ENCODE results near the gene IMMT. TPM values are rescaled to one million over a fixed set of nuclear protein-coding genes. Genes with fewer than 3 reads are reported as not detected.

The IMMT gene
- total and polyA plus RNA-seq, 9 of the 15 experiments (the other 6 are each of a cell fraction or from before 2014, with no cell fraction given): 119 to 294 (median 140) TPM

DNA sequence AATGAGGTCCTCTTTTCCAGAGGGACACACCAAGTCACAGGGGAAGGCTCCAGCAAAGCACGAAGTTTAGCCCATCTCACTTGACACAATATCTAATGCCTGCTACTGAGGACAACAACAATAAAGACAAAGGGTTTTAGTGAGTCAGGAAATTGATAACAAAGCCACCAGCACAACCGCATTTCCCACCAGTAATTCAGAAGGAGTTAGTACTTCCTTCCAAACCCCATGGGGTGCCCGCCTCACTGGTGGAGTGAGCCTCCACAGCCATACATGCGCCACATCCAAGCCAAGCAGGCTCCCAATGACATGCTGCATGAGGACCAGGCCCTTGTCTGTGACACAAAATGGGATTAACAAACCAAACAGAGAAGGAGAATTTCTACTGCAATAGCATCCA is 44.1 kb upstream of the IMMT start:
- Histone ChIP-seq H3K27ac (ENCODE audit: extremely low read depth, low read depth, low read length) (no peak overlapping the region), H3K27me3 (ENCODE audit: control insufficient read depth in 2 of 2, insufficient read depth in 2 of 2, low read length in 2 of 2) (peaks cover 53 to 77% of the 10 kb centered on the region in 2 experiments), H3K9me3 (replicated peaks; ENCODE audit: control insufficient read depth, insufficient read depth, low read depth, low read length) (no peaks in the 10 kb centered on the region), H3K4me2 (ENCODE audit: insufficient read depth, low read length) (no peak overlapping the region), H3K9ac (ENCODE audit: insufficient read depth in 1 of 2, low read depth in 2 of 2, low read length in 2 of 2) (no peak overlapping the region), H3K4me1 (replicated peaks in 1 of 2; ENCODE audit: control insufficient read depth in 2 of 2, insufficient read depth in 2 of 2, low read length in 2 of 2) (no peaks in the 10 kb centered on the region), H3K9me1 (ENCODE audit: control insufficient read depth, insufficient read depth, low read length) (no peaks in the 10 kb centered on the region), H2AFZ (ENCODE audit: low read depth, low read length) (no peak overlapping the region), H3K36me3 (ENCODE audit: control insufficient read depth, insufficient read depth, low read length) (no peaks in the 10 kb centered on the region), H3K4me3 (no peak overlapping the region), H4K20me1 (replicated peaks; ENCODE audit: control insufficient read depth, insufficient read depth, low read length) (no peaks in the 10 kb centered on the region), H3K79me2 (ENCODE audit: control insufficient read depth, insufficient read depth, low read length) (no peaks in the 10 kb centered on the region)
- DNase-seq (ENCODE audit: extremely low read depth in 1 of 4, low spot score in 3 of 4) (no peak), ATAC-seq (no peak), FAIRE-seq (no peak)
- CTCF ChIA-PET (ENCODE audit: low intra/inter-chr PET ratio): no interaction called here
- POLR2A ChIA-PET: no interaction called here
- in situ Hi-C loops (cut with MboI): no loop called here
- 5% methylated on average over 4 of the region's 4 CpGs for WGBS (ENCODE audit: insufficient coverage, low coverage, missing lambda C conversion rate)
- intact Hi-C loops (cut with micrococcal nuclease): no loop called here
- TF ChIP-seq NR4A1 (CRISPR knock-in tag; IDR thresholded peaks at IDR 0.05): no peak
- TF ChIP-seq NR4A1 (tag; IDR thresholded peaks at IDR 0.05): no peak
- TF ChIP-seq BRD4 (IDR thresholded peaks at IDR 0.05): no peak
- TF ChIP-seq ZNF584 (CRISPR knock-in tag; IDR thresholded peaks at IDR 0.05; ENCODE audit: low read depth): no peak
- no peak for TF ChIP-seq BRF1 (IDR thresholded peaks at IDR 0.05; ENCODE audit: borderline replicate concordance, extremely low read depth, insufficient read length)
- TF ChIP-seq, protein P1, sequence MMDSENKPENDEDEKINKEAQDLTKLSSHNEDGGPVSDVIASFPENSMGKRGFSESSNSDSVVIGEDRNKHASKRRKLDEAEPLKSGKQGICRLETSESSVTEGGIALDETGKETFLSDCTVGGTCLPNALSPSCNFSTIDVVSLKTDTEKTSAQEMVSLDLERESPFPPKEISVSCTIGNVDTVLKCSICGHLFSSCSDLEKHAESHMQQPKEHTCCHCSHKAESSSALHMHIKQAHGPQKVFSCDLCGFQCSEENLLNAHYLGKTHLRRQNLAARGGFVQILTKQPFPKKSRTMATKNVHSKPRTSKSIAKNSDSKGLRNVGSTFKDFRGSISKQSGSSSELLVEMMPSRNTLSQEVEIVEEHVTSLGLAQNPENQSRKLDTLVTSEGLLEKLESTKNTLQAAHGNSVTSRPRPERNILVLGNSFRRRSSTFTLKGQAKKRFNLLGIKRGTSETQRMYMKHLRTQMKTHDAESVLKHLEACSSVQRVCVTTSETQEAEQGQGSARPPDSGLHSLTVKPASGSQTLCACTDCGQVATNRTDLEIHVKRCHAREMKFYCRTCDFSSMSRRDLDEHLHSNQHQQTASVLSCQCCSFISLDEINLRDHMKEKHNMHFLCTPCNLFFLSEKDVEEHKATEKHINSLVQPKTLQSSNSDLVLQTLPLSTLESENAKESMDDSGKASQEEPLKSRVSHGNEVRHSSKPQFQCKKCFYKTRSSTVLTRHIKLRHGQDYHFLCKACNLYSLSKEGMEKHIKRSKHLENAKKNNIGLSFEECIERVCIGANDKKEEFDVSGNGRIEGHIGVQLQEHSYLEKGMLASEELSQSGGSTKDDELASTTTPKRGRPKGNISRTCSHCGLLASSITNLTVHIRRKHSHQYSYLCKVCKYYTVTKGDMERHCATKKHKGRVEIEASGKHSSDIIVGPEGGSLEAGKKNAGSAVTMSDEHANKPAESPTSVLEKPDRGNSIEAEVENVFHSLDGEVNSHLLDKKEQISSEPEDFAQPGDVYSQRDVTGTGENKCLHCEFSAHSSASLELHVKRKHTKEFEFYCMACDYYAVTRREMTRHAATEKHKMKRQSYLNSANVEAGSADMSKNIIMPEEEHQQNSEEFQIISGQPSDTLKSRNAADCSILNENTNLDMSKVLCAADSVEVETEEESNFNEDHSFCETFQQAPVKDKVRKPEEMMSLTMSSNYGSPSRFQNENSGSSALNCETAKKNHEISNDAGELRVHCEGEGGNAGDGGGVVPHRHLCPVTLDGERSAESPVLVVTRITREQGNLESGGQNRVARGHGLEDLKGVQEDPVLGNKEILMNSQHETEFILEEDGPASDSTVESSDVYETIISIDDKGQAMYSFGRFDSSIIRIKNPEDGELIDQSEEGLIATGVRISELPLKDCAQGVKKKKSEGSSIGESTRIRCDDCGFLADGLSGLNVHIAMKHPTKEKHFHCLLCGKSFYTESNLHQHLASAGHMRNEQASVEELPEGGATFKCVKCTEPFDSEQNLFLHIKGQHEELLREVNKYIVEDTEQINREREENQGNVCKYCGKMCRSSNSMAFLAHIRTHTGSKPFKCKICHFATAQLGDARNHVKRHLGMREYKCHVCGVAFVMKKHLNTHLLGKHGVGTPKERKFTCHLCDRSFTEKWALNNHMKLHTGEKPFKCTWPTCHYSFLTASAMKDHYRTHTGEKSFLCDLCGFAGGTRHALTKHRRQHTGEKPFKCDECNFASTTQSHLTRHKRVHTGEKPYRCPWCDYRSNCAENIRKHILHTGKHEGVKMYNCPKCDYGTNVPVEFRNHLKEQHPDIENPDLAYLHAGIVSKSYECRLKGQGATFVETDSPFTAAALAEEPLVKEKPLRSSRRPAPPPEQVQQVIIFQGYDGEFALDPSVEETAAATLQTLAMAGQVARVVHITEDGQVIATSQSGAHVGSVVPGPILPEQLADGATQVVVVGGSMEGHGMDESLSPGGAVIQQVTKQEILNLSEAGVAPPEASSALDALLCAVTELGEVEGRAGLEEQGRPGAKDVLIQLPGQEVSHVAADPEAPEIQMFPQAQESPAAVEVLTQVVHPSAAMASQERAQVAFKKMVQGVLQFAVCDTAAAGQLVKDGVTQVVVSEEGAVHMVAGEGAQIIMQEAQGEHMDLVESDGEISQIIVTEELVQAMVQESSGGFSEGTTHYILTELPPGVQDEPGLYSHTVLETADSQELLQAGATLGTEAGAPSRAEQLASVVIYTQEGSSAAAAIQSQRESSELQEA (IDR thresholded peaks at IDR 0.05; ENCODE audit: low read depth): no peak
- no peak for TF ChIP-seq BMI1 (IDR thresholded peaks at IDR 0.05; ENCODE audit: low read length)
- TF ChIP-seq SOX6 (IDR thresholded peaks at IDR 0.05): no peak
- TF ChIP-seq CREB1 (IDR thresholded peaks at IDR 0.05): no peak
- no peak for TF ChIP-seq CREB1 (CRISPR knock-in tag; IDR thresholded peaks at IDR 0.05)
- no TSS peak for BruUV-seq (replicated peaks)

Data from K562 (cell line).